ENCODE results near the gene NOD1.

NOD1 gene

GRCh38 chr7:30379741-30380140 lies 98.8 kb downstream of the NOD1 start:
- H3K4me3 ChIP-seq (ENCODE audit: low read length), result no peak overlapping the region
- TF ChIP-seq, protein P1, sequence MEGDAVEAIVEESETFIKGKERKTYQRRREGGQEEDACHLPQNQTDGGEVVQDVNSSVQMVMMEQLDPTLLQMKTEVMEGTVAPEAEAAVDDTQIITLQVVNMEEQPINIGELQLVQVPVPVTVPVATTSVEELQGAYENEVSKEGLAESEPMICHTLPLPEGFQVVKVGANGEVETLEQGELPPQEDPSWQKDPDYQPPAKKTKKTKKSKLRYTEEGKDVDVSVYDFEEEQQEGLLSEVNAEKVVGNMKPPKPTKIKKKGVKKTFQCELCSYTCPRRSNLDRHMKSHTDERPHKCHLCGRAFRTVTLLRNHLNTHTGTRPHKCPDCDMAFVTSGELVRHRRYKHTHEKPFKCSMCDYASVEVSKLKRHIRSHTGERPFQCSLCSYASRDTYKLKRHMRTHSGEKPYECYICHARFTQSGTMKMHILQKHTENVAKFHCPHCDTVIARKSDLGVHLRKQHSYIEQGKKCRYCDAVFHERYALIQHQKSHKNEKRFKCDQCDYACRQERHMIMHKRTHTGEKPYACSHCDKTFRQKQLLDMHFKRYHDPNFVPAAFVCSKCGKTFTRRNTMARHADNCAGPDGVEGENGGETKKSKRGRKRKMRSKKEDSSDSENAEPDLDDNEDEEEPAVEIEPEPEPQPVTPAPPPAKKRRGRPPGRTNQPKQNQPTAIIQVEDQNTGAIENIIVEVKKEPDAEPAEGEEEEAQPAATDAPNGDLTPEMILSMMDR (conservative IDR thresholded peaks at IDR 0.05; ENCODE audit: low read depth, low read length), result no peak
- no peak for DNase-seq (ENCODE audit: low read depth)

DNA sequence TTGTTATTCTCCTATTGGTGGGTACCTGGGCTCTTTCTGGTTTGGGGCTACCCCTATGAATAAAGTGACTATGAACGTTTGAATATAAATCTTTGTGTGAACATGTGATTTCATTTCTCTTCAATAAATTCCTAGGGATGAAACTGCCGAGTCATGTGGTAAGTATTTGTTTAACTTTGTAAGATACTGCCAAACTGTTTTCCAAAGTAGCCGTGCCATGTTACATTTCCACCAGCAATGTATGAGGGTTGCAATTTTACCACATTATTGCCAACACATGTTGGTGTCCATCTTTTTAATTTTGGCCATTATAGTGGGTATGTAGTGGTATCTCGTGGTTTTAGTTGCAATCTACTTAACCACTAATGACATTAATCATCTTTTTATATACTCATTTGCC lies 99.5 kb downstream of the NOD1 start:
- DNase-seq (ENCODE audit: low read depth), result no peak
- H3K4me3 ChIP-seq (ENCODE audit: low read length), result no peak overlapping the region
- TF ChIP-seq, protein P1 (conservative IDR thresholded peaks at IDR 0.05; ENCODE audit: low read depth, low read length), result no peak

DNA sequence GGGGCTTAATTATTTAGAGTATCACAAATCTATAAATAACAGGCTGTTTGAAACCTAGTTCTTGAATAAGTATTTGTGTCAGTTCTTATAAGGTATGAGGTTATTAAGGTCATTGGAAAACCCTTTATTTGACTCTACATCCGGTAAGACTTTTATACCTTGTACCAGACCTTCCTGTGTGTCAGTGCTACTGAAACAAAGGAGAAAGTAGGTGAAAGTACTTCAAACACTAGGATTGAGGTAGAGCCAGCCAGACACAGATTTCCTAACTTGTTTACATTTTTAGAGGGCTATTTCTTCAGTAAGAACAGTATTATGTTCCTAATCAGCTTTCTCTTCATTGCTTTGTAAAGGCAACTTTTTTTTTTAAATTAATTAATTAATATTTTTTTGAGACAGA lies 100.3 kb downstream of the NOD1 start:
- TF ChIP-seq, protein P1 (conservative IDR thresholded peaks at IDR 0.05; ENCODE audit: low read depth, low read length), result no peak
- no peak for DNase-seq (ENCODE audit: low read depth)
- no peak overlapping the region for H3K4me3 ChIP-seq (ENCODE audit: low read length)

All from retinal pigment epithelial cell (primary cell).